Measurements from ENCODE around the gene CIDEA.
"Not testable (repeated sequence)": the region's sequence is repeated elsewhere in the genome, so short reads cannot be mapped to it uniquely, and the experiment has no call there.

The CIDEA gene

DNA sequence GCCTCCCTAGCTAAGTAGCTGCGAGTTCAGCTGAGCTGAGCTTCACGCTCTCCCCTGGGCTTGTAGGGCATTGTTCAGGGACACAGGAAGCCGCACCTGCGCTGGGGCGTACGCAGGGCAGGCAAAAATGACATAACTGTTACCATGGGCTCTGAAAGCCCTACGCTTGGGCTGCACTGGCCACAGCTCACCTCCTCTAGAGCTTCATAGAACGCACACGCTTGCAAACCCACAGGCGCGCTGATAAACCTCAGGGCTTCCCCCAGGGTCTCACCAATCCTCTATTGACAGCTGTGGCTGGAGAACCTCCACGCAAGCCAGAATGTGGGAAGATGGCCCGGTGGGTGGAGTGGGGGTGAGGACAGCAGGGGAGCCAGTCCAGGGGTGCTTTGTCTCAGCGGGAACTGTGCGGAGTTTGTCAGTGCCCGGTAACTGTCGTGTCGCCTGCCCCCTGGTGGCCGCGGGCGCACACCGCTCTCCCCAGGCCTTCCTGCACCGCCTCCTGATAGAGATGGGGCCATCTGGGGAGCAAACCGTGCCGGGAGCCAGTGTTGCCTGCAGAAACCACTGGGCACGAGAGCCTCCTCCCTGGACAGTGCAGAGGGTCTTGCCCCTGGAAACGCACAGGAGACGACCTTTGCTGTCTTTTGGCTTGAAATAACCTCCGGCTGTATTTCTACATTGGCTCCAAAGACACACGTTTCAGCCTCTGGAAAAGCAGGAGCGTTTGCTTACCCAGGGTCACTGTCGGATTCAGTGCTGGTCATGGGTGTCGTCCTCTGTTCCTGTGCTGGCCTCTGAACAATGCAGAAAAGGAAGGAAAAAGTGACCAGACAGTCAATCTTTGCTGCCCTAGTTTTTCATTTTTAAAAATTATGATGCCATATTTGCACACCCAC is 17.0 kb upstream of the CIDEA start:
- Histone ChIP-seq H3K4me3 (ENCODE audit: low read depth, low read length) (no peak overlapping the region), H3K4me1 (no peaks in the 10 kb centered on the region), H3K27me3 (peaks cover 10% of the 10 kb centered on the region; the same call in 1 of the 2 replicates), H3K9me3 (no peaks in the 10 kb centered on the region), H3K36me3 (no peaks in the 10 kb centered on the region)
- TF ChIP-seq, protein P1, sequence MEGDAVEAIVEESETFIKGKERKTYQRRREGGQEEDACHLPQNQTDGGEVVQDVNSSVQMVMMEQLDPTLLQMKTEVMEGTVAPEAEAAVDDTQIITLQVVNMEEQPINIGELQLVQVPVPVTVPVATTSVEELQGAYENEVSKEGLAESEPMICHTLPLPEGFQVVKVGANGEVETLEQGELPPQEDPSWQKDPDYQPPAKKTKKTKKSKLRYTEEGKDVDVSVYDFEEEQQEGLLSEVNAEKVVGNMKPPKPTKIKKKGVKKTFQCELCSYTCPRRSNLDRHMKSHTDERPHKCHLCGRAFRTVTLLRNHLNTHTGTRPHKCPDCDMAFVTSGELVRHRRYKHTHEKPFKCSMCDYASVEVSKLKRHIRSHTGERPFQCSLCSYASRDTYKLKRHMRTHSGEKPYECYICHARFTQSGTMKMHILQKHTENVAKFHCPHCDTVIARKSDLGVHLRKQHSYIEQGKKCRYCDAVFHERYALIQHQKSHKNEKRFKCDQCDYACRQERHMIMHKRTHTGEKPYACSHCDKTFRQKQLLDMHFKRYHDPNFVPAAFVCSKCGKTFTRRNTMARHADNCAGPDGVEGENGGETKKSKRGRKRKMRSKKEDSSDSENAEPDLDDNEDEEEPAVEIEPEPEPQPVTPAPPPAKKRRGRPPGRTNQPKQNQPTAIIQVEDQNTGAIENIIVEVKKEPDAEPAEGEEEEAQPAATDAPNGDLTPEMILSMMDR (IDR thresholded peaks at IDR 0.05; ENCODE audit: low read depth, low read length) = peak; percentile 67
- peak; percentile 71 for DNase-seq

DNA sequence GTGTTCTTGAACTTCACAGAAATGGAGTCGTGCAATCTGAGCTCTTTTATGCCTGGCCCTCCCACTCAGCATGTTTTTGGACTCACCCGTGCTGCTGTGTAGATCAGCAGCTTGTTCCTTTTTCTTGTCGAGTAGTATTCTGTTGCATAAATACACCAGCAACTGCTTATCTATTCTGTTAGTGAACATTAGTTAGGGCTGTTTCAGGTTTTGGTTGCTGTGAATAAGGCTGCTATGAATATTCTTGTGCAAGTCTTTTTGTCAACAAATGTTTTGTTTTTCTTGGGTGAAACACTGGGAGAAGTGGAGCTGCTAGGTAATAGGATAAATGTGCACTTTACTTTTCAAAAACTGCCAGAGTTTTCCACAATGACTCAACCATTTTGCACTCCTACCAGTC is 15.3 kb upstream of the CIDEA start:
- Histone ChIP-seq H3K27me3 (peaks cover 10% of the 10 kb centered on the region; the same call in 1 of the 2 replicates), H3K36me3 (no peaks in the 10 kb centered on the region), H3K4me3 (ENCODE audit: low read depth, low read length) (no peak overlapping the region), H3K9me3 (no peaks in the 10 kb centered on the region), H3K4me1 (no peaks in the 10 kb centered on the region)
- TF ChIP-seq, protein P1 (IDR thresholded peaks at IDR 0.05; ENCODE audit: low read depth, low read length) = no peak
- DNase-seq = no peak

DNA sequence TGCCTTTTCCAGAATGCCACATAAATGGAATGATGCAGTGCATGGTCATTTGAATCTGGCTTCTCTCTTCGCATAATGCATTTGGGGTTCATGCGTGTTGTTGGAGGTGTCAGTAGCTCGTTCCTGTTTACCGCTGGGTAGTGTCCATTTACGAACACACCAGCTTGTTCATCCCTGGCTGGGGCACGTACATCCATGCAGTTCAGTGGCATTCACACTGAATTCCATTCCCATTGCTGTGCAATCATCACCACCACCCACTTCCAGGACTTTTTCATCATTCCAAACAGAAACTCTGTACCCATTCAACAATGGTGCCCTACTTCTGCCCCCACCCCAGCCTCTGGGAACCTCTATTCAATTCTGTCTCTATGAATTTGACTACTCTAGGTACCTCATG is 14.7 kb upstream of the CIDEA start:
- DNase-seq = no peak
- Histone ChIP-seq H3K4me3 (ENCODE audit: low read depth, low read length) (no peak overlapping the region), H3K27me3 (peaks cover 10% of the 10 kb centered on the region; the same call in 1 of the 2 replicates), H3K9me3 (no peaks in the 10 kb centered on the region), H3K4me1 (no peaks in the 10 kb centered on the region), H3K36me3 (no peaks in the 10 kb centered on the region)
- TF ChIP-seq, protein P1 (IDR thresholded peaks at IDR 0.05; ENCODE audit: low read depth, low read length) = no peak

DNA sequence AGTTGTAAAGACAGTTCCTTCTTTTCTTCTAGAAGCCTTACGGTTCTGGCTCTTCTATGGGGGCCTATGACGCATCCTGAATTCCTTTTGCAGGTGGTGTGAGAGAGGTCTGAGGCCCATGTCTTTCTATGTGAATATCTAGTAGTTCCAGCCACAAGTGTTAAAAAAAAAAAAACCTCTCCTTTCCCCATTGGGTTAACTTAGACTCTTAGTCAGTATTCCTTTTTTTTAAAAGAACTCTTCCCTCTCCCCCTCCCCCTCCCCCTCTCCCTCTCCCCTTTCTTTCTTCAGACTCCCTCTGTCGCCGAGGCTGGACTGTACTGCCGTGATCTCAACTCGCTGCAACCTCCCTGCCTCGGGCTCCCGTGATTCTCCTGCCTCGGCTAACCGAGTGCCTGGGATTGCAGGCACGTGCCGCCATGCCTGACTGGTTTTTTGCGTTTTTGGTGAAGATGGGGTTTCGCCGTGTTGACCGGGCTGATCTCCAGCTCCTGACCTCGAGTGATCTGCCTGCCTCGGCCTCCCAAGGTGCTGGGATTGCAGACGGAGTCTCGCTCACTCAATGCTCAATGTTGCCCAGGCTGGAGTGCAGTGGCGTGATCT is 11.4 kb upstream of the CIDEA start:
- no peaks in the 10 kb centered on the region for H3K9me3 ChIP-seq
- TF ChIP-seq, protein P1 (IDR thresholded peaks at IDR 0.05; ENCODE audit: low read depth, low read length) = no peak
- H3K27me3 ChIP-seq = peaks cover 10% of the 10 kb centered on the region; the same call in 1 of the 2 replicates
- no peaks in the 10 kb centered on the region for H3K4me1 ChIP-seq
- no peak overlapping the region for H3K4me3 ChIP-seq (ENCODE audit: low read depth, low read length)
- H3K36me3 ChIP-seq = no peaks in the 10 kb centered on the region
- no peak for DNase-seq

DNA sequence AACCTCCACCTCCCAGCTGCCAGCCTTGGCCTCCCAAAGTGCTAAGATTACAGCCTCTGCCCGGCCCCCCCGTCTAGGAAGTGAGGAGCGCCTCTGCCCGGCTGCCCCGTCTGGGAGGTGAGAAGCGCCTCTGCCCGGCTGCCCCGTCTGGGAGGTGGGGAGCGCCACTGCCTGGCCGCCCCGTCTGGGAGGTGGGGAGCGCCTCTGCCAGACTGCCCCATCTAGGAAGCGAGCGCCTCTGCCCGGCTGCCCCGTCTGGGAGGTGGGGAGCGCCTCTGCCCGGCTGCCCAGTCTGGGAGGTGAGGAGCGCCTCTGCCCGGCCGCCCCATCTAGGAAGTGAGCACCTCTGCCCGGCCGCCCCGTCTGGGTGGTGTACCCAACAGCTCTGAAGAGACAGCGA is 10.9 kb upstream of the CIDEA start:
- not testable (repeated sequence) for H3K36me3 ChIP-seq; H3K4me1 ChIP-seq; DNase-seq; H3K27me3 ChIP-seq; H3K9me3 ChIP-seq; H3K4me3 ChIP-seq (ENCODE audit: low read depth, low read length)

DNA sequence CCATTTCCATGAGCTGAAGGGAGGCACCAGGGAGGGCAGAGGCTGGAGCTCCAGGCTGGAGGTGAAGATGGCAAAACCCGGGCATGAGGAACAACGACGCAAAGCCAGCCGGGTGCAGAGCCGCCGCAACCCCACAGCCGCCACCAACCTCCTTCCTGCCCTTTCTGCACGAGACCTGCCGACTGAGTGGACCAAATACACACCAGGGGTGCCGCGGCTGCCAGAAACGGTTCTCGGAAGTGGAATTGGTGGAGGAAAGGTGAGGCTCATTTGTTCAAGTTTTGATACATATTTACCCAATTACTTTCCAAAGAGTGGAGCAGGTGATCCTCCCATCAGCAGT is 8.4 kb upstream of the CIDEA start:
- DNase-seq = no peak
- TF ChIP-seq, protein P1 (IDR thresholded peaks at IDR 0.05; ENCODE audit: low read depth, low read length) = no peak
- H3K36me3 ChIP-seq = no peaks in the 10 kb centered on the region
- no peak overlapping the region for H3K4me3 ChIP-seq (ENCODE audit: low read depth, low read length)
- H3K27me3 ChIP-seq = peaks cover 10% of the 10 kb centered on the region; the same call in 1 of the 2 replicates
- H3K4me1 ChIP-seq = no peaks in the 10 kb centered on the region
- no peaks in the 10 kb centered on the region for H3K9me3 ChIP-seq

All from BE2C (cell line).